GM19193 (cell line): ENCODE data around the gene RAB9A.

Source experiments
- POLR2A ChIP-seq: IDR thresholded peaks from 4 replicates; pipeline ENCODE4 v1.6.1; 2011; ENCODE audit not compliant: insufficient read depth, insufficient read length; ENCODE audit errors: extremely low read depth

The RAB9A gene

DNA sequence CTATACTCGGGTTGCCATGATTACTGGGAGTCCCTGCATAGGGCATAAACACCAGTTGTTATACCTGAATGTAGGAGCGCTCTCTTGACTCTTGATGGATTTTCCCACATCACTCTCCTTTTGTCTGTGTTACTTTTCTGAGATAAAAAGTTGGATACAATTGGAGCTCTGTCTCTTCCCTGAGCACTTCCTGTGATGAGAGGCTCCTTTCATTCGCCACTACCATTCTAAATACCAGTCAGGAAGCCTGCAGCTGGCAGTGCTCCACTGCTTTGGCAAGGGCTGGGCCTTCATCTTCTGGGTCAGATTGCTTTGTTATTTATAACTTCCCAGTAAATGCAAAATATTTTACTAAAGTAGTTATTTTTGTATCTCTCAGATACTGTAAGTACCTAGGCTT is 22.1 kb upstream of the RAB9A start:
- no peak for TF ChIP-seq POLR2A

DNA sequence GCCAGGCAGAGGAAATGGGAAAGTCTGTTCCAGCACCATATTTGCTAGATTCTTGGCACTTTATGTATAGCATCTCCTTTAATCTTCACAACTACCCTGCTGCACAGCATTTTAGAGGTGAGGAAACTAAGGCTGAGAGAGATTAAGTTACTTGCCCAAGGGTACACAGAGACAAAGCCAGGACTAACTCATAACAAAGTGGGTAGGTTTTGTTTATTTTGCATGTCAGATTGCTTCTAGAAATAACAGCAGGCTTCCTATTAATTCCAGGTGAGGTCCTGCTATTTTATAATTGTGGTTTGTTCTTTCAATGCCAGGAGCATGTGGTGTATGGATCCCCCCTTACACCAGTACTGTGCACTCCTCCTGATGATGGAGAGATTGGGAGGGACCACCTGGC is 21.0 kb upstream of the RAB9A start:
- TF ChIP-seq POLR2A, result no peak

DNA sequence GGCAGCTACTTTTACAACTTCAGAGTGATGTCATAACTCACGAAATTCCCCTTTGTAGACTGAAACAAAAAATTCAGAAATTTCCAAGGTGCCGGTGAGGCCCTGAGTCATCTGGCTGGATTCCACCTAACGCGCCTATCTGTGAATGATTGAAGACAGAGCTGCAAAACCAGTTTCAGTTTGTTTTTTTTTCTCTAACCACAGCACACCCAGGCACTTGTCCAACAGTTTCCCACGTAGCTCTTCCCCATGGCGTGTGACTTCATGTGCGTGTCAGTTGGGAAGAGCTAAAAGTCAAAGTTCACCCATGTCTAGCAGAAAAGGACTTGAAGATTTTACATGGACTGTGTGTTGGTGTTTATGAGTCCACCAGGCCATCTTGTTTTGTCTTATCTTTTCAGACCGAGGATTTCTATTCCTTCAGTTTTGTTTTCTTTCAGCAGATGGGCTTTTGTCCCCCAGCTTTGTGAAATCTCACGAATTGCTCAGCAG is 19.6 kb upstream of the RAB9A start:
- TF ChIP-seq POLR2A, result no peak

GRCh38 chrX:13670197-13670596 is 18.7 kb upstream of the RAB9A start:
- no peak for TF ChIP-seq POLR2A

DNA sequence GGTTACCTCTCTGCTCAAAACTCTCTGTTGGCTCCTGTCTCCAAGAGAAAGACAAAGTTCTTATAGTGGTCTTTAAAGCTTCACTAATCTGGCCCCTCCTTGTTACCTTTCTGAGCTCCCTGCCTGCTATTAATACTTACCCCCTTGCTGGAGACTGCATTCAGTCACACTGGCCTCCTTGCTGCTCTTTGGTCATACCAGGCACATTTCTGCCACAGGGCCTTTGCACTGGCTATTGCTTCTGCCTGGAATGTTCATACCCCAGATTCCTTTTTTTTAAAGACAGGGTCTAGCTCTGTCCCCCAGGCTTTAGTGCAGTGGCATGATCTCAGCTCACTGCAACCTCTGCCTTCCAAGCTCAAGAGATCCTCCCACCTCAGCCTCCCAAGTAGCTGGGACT is 15.9 kb upstream of the RAB9A start:
- TF ChIP-seq POLR2A, result no peak

DNA sequence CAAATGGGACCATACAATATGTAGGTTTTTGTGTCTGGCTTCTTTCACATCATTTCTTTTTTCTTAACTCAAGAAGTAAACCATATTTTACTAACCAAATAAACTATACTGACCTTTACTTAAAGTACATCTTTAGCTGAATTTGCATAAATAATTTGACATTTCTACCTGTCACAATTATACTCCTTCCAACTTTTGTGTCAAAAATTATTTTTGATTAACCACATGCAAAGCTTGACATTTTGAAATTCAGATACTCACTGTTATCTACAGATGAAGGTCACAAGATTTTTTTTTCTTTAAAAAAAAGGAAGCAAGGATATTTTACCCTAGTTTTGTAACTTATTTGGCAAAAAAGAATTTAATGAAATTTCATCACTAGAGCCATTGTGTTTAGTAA is 12.0 kb upstream of the RAB9A start:
- no peak for TF ChIP-seq POLR2A

- TF ChIP-seq POLR2A, result no peak
These were observed 7.3 kb upstream of the RAB9A start for GRCh38 chrX:13681595-13681994.

GRCh38 chrX:13684361-13684760 is 4.6 kb upstream of the RAB9A start:
- TF ChIP-seq POLR2A, result no peak

DNA sequence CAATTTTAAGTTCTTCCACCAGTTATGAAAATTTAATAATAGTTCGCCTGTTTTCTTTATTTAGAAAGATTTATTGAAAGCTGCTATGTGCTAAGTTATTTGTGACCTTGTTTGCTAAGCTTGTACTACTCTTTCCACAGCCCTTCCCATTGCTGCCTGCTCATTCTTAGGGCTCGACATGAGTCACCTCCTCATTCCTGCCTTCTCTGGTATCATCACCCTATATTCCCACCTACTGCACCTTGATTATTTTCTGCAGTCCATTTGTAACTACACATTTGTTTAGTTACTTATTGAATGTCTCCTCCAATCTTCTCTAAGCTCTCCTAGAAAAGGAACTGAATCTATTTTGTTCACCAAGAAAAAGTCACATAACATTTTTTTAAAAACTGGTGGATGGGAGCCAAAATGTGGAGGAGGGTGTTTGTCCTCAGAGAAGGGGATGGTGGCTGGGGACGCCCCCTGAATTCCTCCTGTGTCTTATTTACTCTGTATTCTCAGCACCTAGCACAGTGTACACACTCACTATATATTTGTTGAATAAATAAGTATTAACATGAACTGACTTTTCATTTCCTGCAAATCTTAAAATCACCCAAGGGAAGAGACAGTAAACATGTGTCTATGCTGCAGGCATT is 3.7 kb upstream of the RAB9A start:
- TF ChIP-seq POLR2A, result no peak

DNA sequence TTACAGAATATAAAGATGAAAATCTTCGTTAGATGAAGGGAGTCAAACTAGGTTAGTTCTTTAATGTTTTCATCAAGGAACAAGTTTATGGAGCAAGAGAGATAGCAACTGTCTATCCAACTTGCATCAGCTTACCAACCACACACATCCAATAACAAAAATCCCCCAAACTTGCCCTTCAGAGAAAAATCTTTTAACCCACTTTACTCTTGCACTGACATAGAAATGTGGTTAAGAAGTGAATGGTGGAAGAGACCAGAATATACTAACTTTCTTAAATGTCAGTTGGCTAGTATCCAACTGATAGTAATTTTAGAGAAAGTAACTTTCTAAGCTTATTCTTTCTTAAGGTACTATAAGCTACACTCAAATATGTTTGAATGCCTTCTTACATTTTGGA is 1.7 kb upstream of the RAB9A start:
- TF ChIP-seq POLR2A, result no peak

DNA sequence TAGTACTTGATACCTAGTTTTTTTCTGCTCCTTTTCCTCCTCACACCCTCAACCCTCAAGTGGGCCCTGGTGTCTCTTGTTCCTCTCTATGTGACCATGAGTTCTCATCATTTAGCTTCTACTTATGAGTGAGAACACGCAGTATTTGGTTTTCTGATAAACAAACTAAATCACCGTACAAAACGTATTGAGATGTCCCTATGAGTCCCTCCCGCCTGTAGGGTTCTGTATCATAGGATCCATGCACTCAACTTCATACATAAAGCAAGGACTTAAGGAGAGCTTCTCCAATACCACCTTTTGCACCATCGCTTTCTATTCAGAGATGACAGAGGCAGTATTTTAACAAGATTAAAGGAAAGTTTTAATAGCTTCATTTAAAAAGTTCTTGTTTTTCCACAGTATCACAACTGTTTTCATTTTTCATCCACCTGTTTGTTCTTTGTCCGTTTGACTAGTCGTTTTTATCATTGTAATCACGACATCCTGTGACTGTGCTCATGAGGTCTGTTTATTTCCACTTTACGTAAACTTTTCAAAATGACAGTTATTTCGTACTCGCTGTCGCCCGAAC is 457 bp upstream of the RAB9A start:
- no peak for TF ChIP-seq POLR2A

DNA sequence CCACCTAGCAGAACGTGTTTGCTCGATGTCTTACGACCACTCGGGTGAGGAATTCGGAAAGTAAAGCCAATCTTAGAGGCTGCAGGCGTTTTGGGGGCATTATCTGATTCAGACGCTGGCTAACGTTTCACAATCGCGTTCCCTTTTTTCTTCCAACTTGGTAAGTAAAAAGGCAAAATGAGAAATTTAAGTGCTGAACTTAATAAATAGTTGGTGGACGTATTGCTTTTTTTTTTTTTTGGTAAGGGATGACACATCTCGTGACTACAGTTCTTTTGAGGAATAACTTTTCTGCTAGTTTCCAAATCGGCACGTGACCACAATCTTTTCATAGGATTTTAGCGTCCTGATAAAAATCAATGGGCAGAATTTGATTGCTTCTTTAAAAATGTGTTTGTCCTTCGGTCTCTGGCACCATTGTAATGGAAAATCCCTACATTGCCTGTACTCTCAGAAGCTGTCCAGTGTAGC is 848 bp downstream of the RAB9A start:
- no peak for TF ChIP-seq POLR2A

GRCh38 chrX:13690836-13691235 is 1.9 kb downstream of the RAB9A start:
- no peak for TF ChIP-seq POLR2A

- no peak for TF ChIP-seq POLR2A
These were observed 3.0 kb downstream of the RAB9A start for GRCh38 chrX:13691841-13692371.

DNA sequence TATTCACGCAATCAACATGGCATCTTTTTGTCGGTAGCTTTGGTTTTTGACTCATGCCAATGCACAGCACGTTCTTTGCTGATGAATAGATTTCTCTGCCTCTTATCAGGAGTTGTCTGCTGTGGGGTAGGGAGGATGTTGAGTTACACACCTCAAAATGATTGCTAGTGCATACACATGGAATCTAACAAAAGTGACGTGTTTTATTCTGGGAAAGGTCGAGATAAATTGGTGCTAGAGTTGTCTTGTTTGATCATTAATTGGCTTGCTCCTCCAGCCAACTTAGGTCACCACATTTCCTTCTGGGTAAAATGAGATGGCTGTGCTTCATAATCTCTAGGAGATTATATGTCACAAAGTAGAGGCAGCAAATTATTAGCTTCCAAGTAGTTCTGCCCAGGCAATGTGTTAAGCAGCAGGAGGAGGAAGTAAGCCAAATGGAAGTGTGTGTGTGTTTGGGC is 3.9 kb downstream of the RAB9A start:
- no peak for TF ChIP-seq POLR2A

DNA sequence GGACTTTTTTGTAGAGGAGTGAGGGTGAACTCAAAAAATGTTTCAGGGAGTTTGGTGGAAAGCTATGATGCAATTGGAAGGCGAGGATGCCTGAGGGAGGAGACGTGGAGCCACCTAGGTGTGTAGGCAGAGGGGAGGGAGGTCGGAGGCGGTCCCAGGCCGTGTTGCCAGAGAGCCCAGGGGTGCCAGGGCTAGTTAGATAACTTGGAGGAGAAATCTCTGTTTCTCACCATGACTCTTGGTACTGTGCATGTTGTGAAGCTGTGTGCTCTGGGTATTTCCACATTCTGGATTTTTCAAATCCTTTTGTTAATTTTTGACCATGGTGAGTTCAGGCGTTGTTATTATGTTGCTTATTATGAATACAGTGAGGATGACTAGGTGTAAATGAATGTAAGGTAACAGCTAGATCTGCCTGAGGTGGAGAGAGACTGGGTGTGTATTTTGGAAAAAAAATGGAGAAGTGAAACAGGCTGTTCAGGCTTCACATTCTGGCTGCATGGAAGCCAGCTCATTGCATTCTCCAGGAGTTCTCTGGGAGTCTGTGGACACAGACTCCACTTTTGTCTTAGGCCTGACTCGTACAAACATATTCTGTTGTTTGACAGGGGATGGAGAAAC is 4.5 kb downstream of the RAB9A start:
- no peak for TF ChIP-seq POLR2A
